Myocyte (in vitro differentiated cells): Measurements from ENCODE around the gene CLCNKA. TPM values are rescaled to one million over a fixed set of nuclear protein-coding genes. Genes with fewer than 3 reads are reported as not detected.
"Not testable (repeated sequence)": the region's sequence is repeated elsewhere in the genome, so short reads cannot be mapped to it uniquely, and the experiment has no call there.

Experiments used
- DNase-seq: peaks from one replicate; pipeline ENCODE4 v3.0.0-alpha.2; 2012; ENCODE audit warnings: low read depth
- total RNA-seq: library from RNA; depleted of rRNA; stranded (reverse); fragments of >200 nt; gene quantifications from 2 replicates; pipeline ENCODE4 v1.2.3, GENCODE V29; 2014

CLCNKA gene
- total RNA-seq, 1 donor from 2014 or later: 0.05 TPM

- no peak for DNase-seq
Observed at GRCh38 chr1:16041200-16041599, 19.4 kb downstream of the CLCNKA start.

- DNase-seq: no peak
Observed at GRCh38 chr1:16042096-16042495, 20.3 kb downstream of the CLCNKA start.

GRCh38 chr1:16042654-16043053, 20.8 kb downstream of the CLCNKA start:
- not testable (repeated sequence) for DNase-seq

DNA sequence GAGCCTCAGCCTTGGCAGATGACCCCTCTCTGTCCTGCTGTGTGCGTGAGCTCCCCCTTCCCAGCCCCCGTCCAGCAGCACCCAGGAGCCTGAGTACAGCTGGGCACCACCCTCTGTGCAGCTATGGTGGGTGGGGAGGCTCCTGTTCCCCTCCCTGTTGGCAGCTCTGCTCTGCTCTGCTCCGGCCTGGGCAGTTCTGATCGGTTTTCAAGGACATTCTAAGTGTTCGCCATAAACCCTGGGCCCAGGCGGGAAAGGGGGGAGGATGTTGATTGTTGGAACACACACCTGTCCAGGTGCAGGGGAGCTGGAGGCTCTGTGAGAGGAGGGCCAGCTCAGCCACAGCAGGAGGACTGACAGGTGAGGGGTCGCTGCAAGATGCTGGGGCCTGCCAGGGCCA, 21.7 kb downstream of the CLCNKA start, which contains the start of gene CLCNKB:
Gene CLCNKB, plus strand, starts transcription at position 262 of the 400 bp plus-strand sequence. CDS start 711 bp downstream, outside the sequence.
- DNase-seq: no peak

GRCh38 chr1:16043950-16044349, 22.1 kb downstream of the CLCNKA start:
- no peak for DNase-seq

- DNase-seq: peak; percentile 4
Observed at GRCh38 chr1:16046842-16047241, 25.0 kb downstream of the CLCNKA start.

- no peak for DNase-seq
Observed at GRCh38 chr1:16047791-16048475, 26.1 kb downstream of the CLCNKA start.

- DNase-seq: peak; percentile 37
Observed at GRCh38 chr1:16048573-16049189, 26.8 kb downstream of the CLCNKA start.

DNA sequence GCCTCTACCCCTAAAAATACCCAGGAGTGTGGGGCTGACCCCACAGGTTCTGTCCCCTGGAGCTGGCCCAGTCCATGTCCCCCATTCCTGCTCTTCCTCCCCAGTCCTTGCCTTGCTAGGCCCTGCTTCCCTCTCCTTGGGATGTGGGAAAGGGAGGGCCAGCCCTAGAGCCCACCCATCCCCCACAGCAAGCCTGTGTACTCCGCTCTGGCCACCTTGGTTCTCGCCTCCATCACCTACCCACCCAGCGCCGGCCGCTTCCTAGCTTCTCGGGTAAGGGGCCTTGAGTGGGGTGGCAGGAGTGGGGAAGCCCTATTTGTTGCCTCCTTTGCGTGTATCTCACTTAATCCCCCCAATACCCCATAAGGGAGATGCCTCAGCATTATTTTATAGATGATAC, 28.5 kb downstream of the CLCNKA start:
- no peak for DNase-seq

DNA sequence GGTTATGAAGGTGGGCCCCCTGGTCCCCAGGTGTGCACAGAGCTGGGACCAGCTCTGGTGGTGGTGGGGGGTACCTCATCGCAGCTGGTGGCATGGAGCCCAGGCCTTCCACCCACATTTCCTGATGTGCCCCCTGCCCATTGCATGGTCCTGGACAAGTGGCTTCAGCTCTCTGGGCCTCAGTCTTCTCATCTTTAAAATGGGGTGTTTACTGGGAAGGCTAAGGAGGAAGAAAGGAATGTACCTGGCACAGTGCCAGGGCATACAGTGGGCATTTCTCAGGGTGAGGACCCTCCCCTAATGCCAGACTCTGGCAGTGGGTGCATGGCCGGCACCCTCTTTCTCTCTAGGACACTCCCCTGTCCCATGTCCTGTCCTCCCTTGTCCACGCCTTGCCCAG, 29.2 kb downstream of the CLCNKA start:
- DNase-seq: no peak

DNA sequence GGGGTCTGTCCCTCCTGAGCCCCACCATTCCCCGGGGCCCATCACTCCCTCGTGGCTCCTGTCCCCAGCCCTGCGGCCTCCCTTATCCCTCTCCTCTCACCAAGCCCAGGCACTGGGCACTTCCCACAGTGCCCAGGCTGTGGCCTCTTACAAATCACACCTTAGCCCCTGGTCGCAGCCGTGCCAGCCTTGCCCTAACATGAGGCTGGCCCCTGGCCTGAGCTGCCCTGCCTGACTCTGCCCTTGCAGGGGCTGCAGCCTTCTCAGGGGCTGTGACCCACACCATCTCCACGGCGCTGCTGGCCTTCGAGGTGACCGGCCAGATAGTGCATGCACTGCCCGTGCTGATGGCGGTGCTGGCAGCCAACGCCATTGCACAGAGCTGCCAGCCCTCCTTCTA, 30.1 kb downstream of the CLCNKA start:
- DNase-seq: not testable (repeated sequence)

GRCh38 chr1:16053781-16054502, 32.1 kb downstream of the CLCNKA start:
- DNase-seq: no peak

- no peak for DNase-seq
Observed at GRCh38 chr1:16054598-16055540, 33.0 kb downstream of the CLCNKA start.

DNA sequence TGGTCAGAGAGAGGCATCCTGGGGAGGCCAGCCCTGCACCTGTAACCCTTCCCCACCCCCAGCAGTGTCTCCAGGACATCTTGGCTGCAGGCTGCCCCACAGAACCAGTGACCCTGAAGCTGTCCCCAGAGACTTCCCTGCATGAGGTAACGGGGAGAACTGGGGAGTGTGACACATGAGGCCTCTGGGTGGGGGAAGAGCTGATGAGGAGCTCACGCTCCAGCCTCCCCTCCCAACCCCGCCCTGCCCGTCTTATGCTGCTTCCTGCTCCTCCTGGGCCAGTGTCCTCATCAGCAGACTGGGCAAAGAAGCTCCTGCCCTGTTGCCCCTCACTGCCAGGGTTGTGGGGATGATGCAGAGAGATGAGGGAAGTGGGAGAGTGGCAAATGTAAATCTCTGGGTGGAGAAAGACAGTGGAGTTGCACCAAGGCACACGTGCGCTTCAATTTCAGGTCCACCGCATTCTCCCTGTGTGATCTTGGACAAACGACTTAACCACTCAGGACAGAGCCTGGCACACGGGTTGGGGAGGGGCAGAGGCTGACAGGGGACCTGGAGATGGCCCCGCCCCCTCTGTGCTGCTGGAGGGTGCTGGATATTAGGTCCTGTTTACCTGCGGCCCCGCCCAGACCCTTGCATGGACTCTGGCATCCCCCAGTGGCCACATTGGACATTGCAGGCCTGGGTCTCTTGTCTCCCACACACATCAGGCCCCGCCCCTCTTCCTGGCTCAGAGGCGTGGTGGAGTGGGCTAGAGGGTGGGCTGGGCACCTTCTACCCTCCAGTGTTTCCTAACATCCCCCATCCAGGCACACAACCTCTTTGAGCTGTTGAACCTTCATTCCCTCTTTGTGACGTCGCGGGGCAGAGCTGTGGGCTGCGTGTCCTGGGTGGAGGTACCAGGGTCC, 34.0 kb downstream of the CLCNKA start:
- DNase-seq: peak; percentile 76

GRCh38 chr1:16056521-16056912, 34.7 kb downstream of the CLCNKA start:
- not testable (repeated sequence) for DNase-seq

GRCh38 chr1:16057314-16057915, 35.6 kb downstream of the CLCNKA start:
- DNase-seq: not testable (repeated sequence)

GRCh38 chr1:16058394-16059120, 36.7 kb downstream of the CLCNKA start:
- DNase-seq: not testable (repeated sequence)

GRCh38 chr1:16061266-16061665, 39.4 kb downstream of the CLCNKA start:
- DNase-seq: no peak
